Measurements from ENCODE around the gene DOCK1. TPM values are rescaled to one million over a fixed set of nuclear protein-coding genes. Genes with fewer than 3 reads are reported as not detected.

Gene DOCK1
- total RNA-seq, 1 donor from 2014 or later: 25.8 TPM

DNA sequence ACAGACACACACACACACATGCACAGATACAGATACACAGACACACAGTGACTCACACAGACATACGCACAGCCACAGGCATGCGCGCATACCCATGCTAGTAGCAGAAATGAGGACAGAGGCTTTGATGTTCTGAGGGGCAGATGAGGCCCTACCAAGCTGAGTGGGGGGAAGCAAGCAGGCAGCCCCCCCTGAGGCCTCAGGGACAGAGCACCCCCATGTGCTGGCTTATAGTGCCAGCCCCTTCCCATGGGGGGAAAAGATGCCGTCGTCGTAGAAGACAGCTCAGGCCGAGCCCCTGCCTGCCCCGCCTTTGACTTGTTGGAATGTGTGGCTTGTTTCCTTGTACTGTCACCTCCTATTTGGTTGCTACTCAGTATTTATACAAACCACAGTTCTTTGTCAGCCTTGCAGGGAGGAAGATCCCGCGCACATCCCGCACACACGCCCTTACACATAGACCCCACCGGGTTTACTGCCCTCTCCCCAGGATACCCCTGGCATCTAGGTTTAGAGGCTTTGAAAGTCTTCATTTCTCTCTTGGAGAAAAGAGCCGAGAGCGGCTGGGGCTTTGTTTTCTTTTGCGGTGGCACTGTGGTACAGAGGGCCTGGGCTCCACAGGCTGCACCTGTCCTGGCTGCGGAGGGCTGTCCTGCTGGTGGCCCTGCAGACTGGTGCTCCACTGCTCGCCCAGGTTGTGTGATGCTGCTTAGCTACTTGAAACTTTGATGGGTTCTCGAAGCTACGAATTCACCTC is 112.5 kb downstream of the DOCK1 start:
- Histone ChIP-seq H3K4me1 (peaks cover 0 to 7% of the 10 kb centered on the region in 2 donors), H3K36me3 (peaks cover 4 to 44% of the 10 kb centered on the region in 2 donors), H3K27ac (no peak overlapping the region), H3K4me3 (no peak overlapping the region), H3K27me3 (no peaks in the 10 kb centered on the region), H3K9me3 (no peaks in the 10 kb centered on the region)
- TF ChIP-seq CTCF (IDR thresholded peaks at IDR 0.05): no peak
- DNase-seq (ENCODE audit: low spot score in 2 of 2): no peak
- intact Hi-C loops (cut with DNase I): loop anchor here (2.0 kb wide), 1 partner anchor 27 kb away; no protein-coding TSS in a partner anchor

- Histone ChIP-seq H3K9me3 (no peaks in the 10 kb centered on the region), H3K4me1 (peaks cover 0 to 3% of the 10 kb centered on the region in 2 donors), H3K27ac (no peak overlapping the region), H3K4me3 (no peak overlapping the region), H3K27me3 (no peaks in the 10 kb centered on the region), H3K36me3 (peaks cover 6 to 47% of the 10 kb centered on the region in 2 donors)
- intact Hi-C loops (cut with DNase I): loop anchor here (2.0 kb wide), 1 partner anchor 27 kb away; no protein-coding TSS in a partner anchor
- DNase-seq (ENCODE audit: low spot score in 2 of 2): no peak
- TF ChIP-seq CTCF (IDR thresholded peaks at IDR 0.05): no peak
Observed at GRCh38 chr10:127018298-127018650, 113.0 kb downstream of the DOCK1 start.

GRCh38 chr10:127018766-127019165 is 113.5 kb downstream of the DOCK1 start:
- no peaks in the 10 kb centered on the region for H3K27me3 ChIP-seq
- DNase-seq (ENCODE audit: low spot score in 2 of 2): no peak
- H3K4me3 ChIP-seq: no peak overlapping the region
- no peaks in the 10 kb centered on the region for H3K9me3 ChIP-seq
- peaks cover 11 to 52% of the 10 kb centered on the region in 2 donors for H3K36me3 ChIP-seq
- TF ChIP-seq CTCF (IDR thresholded peaks at IDR 0.05): no peak
- H3K4me1 ChIP-seq: no peaks in the 10 kb centered on the region
- intact Hi-C loops (cut with DNase I): loop anchor here (2.0 kb wide), 1 partner anchor 28 kb away; no protein-coding TSS in a partner anchor
- no peak overlapping the region for H3K27ac ChIP-seq

- Histone ChIP-seq H3K27ac (no peak overlapping the region), H3K36me3 (peaks cover 14 to 62% of the 10 kb centered on the region in 2 donors), H3K4me3 (no peak overlapping the region), H3K27me3 (no peaks in the 10 kb centered on the region), H3K4me1 (no peaks in the 10 kb centered on the region), H3K9me3 (no peaks in the 10 kb centered on the region)
- DNase-seq (ENCODE audit: low spot score in 2 of 2): no peak
- intact Hi-C loops (cut with DNase I): no loop called here
- TF ChIP-seq CTCF (IDR thresholded peaks at IDR 0.05): no peak
Observed at GRCh38 chr10:127020260-127020659, 115.0 kb downstream of the DOCK1 start.

- DNase-seq (ENCODE audit: low spot score in 2 of 2): no peak
Observed at GRCh38 chr10:127021801-127022200, 116.6 kb downstream of the DOCK1 start.

More at GRCh38 chr10:127021801-127022200, 116.6 kb downstream of the DOCK1 start:
- intact Hi-C loops (cut with DNase I): no loop called here
- no peak for TF ChIP-seq CTCF (IDR thresholded peaks at IDR 0.05)
- Histone ChIP-seq H3K27me3 (no peaks in the 10 kb centered on the region), H3K36me3 (peaks cover 19 to 68% of the 10 kb centered on the region in 2 donors), H3K4me3 (no peak overlapping the region), H3K9me3 (no peaks in the 10 kb centered on the region), H3K4me1 (no peaks in the 10 kb centered on the region), H3K27ac (no peak overlapping the region)
